Chondrocyte (in vitro differentiated cells): Measurements from ENCODE around the gene SYDE1. TPM values are rescaled to one million over a fixed set of nuclear protein-coding genes. Genes with fewer than 3 reads are reported as not detected.

Experiments
- DNase-seq: peaks from one replicate; pipeline ENCODE4 v3.0.0; 2021; ENCODE audit warnings: mixed read lengths, low spot score
- H3K27ac Mint-ChIP-seq: one replicate; pipeline ENCODE4 v1.8.0; 2021; ENCODE audit warnings: mild to moderate bottlenecking, moderate library complexity, mixed read lengths; ENCODE audit not compliant: unreplicated experiment
- H3K27me3 Mint-ChIP-seq: 2 replicates; pipeline ENCODE4 v1.8.0; 2021; ENCODE audit warnings: low read depth, mixed read lengths
- H3K36me3 Mint-ChIP-seq: 2 replicates; pipeline ENCODE4 v1.8.0; 2021; ENCODE audit warnings: low read depth, mixed read lengths
- H3K4me1 Mint-ChIP-seq: 2 replicates; pipeline ENCODE4 v1.8.0; 2021; ENCODE audit warnings: low read depth, mild to moderate bottlenecking, mixed read lengths
- H3K4me3 Mint-ChIP-seq: one replicate; pipeline ENCODE4 v1.8.0; 2021; ENCODE audit warnings: mild to moderate bottlenecking, moderate library complexity, mixed read lengths; ENCODE audit not compliant: unreplicated experiment
- H3K9me3 Mint-ChIP-seq: 2 replicates; pipeline ENCODE4 v1.8.0; 2021; ENCODE audit warnings: low read depth, mixed read lengths
- CTCF ChIP-seq: fragments of 200-600 bp; sonication (generic); IDR thresholded peaks from 2 replicates; pipeline ENCODE4 v1.5.0; 2021; ENCODE audit warnings: antibody characterized with exemption, mild to moderate bottlenecking, moderate library complexity
- total RNA-seq: library from RNA; stranded (reverse); gene quantifications from 3 replicates; pipeline ENCODE4 v1.2.1, GENCODE V29; 2021

Gene SYDE1
- total RNA-seq, 1 donor from 2014 or later: 98.0 TPM

GRCh38 chr19:15154002-15154612, 46.9 kb downstream of the SYDE1 start:
- no peak overlapping the region for H3K4me3 Mint-ChIP-seq
- H3K36me3 Mint-ChIP-seq: peaks cover 4% of the 10 kb centered on the region
- peak; percentile 82 for TF ChIP-seq CTCF
- H3K27ac Mint-ChIP-seq: no peak overlapping the region
- peaks cover 2% of the 10 kb centered on the region for H3K9me3 Mint-ChIP-seq
- no peak for DNase-seq
- H3K4me1 Mint-ChIP-seq: peaks cover 3% of the 10 kb centered on the region
- H3K27me3 Mint-ChIP-seq: peaks cover 2% of the 10 kb centered on the region

GRCh38 chr19:15155296-15155695, 48.1 kb downstream of the SYDE1 start:
- peaks cover 2% of the 10 kb centered on the region for H3K9me3 Mint-ChIP-seq
- H3K4me1 Mint-ChIP-seq: peaks cover 3% of the 10 kb centered on the region
- H3K27ac Mint-ChIP-seq: no peak overlapping the region
- no peak overlapping the region for H3K4me3 Mint-ChIP-seq
- H3K36me3 Mint-ChIP-seq: peaks cover 10% of the 10 kb centered on the region
- no peak for DNase-seq
- TF ChIP-seq CTCF: no peak
- no peaks in the 10 kb centered on the region for H3K27me3 Mint-ChIP-seq

GRCh38 chr19:15156391-15156790, 49.2 kb downstream of the SYDE1 start:
- no peak for DNase-seq
- no peak overlapping the region for H3K4me3 Mint-ChIP-seq
- no peak for TF ChIP-seq CTCF
- no peak overlapping the region for H3K27ac Mint-ChIP-seq
- H3K27me3 Mint-ChIP-seq: no peaks in the 10 kb centered on the region
- H3K9me3 Mint-ChIP-seq: peaks cover 2% of the 10 kb centered on the region
- peaks cover 13% of the 10 kb centered on the region for H3K36me3 Mint-ChIP-seq
- peaks cover 6% of the 10 kb centered on the region for H3K4me1 Mint-ChIP-seq

GRCh38 chr19:15159251-15159650, 52.0 kb downstream of the SYDE1 start:
- Mint-ChIP-seq H3K36me3 (peaks cover 23% of the 10 kb centered on the region), H3K4me1 (peaks cover 3% of the 10 kb centered on the region), H3K27ac (peak overlapping the region; percentile 14), H3K4me3 (no peak overlapping the region), H3K9me3 (peaks cover 2% of the 10 kb centered on the region), H3K27me3 (no peaks in the 10 kb centered on the region)
- no peak for TF ChIP-seq CTCF
- DNase-seq: no peak

GRCh38 chr19:15161028-15161984, 54.1 kb downstream of the SYDE1 start:
- Mint-ChIP-seq H3K9me3 (no peaks in the 10 kb centered on the region), H3K27ac (peak overlapping the region; percentile 75), H3K27me3 (no peaks in the 10 kb centered on the region), H3K36me3 (peaks cover 30% of the 10 kb centered on the region), H3K4me3 (no peak overlapping the region), H3K4me1 (peaks cover 3% of the 10 kb centered on the region)
- no peak for DNase-seq
- TF ChIP-seq CTCF: peak; percentile 76
